Stimulated activated CD4-positive, alpha-beta T cell treated with anti-CD3 and anti-CD28 coated beads, Interleukin-1b, Interleukin-23, amount 100 ng/mL, for 48 hours (primary cell): ENCODE results near the gene GALNT18.

Experiments used
- DNase-seq: peaks from one replicate; pipeline ENCODE4 v3.0.0-alpha.2; 2020

Gene GALNT18

DNA sequence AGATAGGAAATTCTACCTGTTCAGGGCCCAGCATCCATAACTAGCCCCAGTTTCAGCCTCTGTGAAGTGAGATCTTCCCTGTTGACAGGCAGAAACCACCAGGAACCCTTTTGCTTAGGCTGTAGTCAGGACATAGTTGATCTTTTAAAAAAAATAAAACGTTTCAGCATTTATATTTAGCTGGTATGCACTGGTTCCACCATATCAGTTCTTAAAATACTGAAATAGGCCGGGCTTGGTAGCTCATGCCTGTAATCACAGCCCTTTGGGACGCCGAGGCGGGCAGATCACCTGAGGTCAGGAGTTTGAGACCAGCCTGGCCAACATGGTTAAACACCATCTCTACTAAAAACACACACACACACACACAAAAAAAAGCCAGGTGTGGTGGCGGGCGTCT lies 35.3 kb downstream of the GALNT18 start:
- DNase-seq, result no peak

DNA sequence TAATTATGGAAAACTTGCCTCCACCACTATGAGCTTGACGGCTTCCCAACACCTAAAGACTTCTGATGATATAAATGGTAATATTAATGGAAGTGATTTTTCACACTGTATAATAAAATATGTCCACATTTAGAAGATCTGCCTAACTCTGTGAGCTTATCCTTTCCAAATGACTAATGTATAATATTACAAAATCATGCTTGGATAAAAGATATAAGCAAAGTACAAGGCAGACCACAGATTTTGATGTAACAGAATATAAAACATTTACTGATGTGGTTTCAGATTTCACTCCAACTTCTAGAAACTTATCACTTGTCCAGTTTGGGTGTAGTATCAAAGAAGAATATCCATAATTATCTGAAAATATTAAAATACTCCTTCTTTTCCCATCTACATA lies 36.9 kb downstream of the GALNT18 start:
- DNase-seq, result no peak

DNA sequence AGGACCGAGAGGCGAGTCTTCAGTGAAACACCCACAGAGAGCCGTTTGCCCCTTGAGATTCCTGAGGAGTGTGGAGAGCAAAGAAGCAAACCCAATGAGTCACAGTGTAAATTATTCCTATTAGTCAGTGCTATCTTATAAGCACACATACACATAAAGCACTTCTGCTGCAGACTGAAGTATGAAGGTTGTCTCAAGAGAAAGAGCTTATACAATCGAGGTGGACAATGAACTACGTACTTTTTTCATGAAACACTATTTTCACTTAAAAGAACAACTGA lies 37.3 kb downstream of the GALNT18 start:
- no peak for DNase-seq

DNA sequence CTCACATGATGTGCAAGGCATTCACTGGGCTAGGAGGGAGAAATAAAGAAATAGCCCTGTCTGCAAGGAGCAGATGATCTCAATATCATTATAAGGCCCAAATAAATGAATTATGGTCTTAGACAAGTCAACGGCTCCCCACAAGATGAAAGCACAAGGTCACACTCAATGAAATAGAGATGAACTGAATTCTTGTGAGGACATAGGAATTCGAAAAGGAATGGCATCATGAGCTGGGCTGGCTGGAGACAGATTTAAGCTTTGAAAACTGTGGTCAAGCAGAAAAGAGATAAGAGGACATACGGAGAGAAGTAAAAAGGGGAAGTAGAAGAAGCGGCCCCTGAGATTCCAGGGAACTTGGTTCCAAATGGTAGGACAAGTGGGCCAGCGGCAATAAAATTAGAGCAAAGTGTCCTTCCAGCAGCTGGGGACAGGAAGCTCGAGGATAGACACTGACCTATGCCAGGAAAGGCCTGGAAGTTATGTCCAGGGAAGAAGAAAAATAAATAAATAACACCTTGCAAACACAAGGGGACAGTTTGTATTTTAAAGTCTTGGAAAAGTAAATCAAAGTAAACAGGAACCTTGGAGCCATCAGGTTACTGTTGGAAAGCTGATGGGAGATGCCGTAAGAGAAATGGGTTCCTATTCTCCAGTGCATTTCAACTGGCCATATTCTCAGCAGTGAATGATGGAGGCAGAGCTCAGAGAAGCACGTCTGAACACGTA lies 37.8 kb downstream of the GALNT18 start:
- DNase-seq, result no peak

DNA sequence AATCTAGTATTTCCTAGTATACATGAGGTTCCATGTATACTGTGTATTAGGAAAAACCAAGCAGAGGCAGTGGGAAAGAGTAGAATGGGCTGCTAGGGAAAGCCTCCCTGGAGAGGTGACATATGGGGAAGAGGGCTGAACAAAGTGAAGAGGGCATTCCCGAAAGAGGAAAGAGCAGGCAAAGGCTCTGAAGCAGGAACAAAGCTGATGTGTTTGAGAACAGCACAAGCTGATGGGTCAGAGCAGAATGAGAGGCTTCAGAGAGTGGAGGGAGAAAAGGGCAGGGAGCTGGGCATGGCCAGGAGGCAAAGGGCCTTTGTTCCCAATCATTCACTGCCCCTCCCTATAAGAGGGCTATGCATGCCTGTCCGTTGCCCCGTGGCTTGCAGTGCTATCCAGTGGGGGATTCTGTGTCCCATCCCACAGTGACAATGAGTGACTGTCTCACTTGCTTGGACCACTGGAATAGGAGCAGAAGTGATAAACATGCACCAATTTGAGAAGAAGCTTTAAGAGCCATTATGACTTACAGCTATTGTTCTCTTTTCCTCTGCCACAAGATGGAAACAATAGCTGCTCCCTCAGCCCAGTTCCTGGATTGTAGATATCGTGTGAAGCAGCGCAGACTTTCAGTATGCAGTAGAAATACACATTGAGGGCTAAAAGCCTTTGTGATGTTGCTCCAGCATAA lies 39.6 kb downstream of the GALNT18 start:
- no peak for DNase-seq

DNA sequence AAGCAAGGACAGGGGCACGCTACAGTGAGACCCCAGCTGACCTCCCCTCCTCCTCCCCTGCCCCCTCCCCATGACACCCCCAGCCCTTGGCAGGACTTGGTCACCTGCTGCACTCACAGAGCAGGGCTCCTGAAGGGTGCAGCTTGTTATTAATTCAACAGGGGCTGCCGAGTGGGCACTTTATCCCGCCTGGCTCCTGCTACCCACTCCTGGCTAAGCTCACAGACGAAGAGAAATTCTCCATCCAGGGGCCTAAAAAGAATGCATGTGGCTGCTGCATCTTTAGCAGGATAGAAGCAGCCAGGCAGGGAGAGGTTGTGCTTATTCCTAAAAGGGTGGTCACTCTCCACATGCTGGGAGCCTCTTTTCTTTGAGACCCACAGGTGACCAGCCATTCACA lies 40.3 kb downstream of the GALNT18 start:
- no peak for DNase-seq

DNA sequence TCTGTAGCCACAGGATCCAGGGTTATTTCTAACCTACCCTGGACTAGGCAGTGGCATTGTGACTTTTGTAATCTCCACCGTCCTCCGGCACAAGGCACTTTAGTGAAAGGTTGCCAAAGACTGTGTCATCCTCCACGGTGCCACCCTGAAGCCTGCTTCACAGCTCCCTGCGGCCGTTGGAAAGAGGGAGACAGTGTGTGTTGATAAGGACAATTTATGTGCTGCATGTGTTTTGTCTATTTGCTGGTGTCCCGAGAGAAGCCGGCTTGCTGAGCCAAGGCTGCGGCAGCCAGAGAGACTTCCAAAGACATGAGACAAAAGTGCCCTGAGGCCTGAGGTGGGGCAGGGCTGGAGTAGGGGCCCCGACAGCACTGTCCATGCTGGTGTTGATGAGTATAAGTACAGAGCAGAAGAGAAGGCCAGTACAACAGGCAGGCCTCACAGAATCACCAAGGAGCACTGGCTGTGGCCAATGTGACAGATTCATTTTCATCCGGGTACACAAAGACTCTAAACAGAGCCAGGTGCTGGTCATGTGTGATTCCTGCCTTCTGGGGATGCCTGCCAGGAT lies 40.9 kb downstream of the GALNT18 start:
- no peak for DNase-seq

DNA sequence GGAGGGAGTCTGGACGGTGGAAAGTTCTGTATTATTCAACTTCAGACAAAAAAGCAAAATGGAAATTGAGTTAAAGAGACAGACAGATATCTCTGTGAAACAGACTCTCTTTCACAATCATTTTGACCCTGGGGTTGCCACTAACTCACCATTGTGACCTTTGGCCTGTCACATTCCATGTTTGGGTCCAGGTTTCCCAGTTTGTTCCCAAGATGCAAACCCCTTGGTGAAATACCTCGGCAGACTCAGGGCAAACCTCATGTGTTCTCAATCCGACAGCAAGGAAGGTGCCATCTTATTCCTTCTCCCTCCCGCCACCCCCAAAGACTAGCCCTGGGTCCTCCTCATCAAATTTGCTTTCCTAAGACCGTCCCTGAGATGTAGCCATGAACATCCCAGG lies 41.8 kb downstream of the GALNT18 start:
- DNase-seq, result no peak

DNA sequence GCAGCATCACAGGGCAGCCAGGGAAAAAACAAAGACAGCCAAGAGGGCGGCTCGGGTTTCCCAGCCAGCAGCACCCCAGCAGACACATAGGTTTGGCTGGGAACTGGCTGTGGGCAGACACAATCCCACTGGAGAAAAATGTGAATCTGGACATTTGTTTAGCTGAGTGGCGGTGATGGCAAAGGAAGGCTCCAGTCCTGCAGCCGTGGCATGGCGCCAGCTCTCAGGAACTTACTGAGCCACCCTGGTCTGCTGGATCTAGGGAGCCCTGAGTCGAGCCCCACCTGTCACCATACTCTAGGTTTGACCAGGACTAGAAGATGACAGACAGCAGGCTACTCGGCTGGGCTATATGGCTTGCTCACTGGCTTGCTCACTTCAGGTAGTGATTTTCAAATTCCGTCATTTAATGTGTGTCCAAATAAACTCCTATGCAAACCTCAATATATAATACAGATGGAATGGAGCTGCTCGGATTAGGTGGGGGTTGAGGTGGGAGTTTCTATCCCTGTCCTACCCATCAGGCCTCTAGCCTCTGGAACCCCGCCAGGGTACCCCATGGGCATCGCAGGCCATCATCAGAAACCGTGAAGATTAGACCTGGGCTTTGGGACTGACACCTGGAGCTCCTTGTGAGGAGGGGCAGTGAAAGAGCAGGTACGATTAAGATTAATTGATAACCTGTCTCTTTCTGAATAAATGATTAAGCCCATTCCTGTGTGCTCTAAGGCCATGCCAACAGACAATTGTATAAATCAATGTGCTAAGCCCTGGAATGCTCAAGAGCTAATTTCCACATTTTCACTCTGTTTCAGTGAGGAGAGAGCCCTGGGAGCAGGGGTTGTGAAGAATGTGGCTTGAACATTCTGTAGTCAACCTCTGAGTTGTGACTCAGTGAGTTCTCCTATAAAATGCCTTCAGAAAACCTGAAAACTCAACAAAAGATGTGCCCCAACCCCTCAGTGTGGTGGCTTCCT lies 42.5 kb downstream of the GALNT18 start:
- no peak for DNase-seq

DNA sequence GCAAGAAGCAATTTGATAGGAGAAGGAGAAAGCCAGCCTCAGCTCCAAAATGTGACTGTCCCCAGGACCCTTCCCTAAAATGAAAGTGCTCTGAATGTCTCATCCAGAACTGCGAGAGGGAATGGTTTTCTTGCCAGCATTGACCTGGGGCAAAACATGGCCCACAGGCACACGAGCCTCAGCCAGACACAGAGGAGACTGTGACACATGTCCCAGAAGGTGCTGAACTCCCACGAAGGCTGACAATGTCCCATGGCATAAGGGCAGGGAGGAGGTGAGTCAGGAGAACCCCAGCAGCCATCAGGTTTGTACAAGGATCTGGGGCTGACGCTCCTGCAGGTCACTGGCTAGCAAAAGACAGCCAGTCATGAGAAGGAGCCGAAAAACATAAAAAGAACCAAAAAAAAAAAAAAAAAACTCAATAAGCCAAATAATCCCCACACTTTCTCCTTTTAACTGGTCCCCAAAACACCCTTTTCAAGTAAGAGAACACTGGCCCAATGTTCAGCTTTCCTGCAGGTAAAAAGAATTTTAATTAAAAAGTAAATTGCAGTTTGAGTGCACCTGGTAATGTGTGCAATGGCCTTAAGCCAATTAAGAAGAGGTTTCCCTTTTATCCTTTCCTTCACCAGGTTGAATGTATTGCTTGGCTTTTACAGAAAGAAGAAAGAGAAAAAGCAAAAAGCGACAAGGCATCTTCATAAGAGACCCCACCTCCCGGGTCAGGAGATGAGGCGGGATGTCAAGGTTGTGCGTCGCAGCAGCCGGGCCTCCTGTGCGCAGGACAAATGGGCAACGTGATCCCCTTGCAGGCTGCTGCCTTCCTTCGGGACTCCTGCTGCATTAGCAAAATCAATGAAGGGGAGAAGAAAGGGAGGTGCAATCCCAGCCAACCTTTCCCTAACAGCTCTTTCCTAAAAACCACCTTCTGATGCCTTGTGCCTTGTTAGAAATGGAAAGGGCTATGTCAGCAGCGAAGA lies 43.6 kb downstream of the GALNT18 start:
- no peak for DNase-seq

DNA sequence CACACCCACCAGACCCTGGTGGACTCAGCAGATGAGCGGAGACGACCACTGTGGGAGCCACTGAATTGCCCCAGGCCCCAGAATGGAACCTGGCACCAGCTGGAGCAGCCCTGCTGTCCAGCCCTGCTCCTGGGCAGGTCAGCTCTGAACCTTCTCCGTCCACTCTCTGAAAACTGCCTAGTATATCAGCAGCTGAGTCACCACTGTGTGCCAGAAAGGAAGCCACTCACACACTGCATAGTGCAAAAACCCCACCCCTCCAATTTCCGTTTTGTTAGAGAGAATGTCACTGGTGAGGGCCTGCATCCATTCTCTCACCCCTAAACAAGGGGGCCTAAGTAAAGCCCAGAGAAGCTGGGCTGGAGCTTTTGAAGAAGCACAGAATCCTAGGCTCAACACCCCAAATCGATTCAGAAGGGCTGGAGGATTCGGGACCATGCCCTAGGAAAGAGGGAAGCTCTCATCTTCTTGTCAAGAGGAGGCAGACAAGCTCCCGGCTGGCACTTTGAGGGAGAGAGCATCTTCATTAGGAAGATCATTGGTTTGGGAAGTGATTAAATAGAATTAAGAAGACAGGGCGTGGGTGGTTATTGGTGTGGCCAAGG lies 44.5 kb downstream of the GALNT18 start:
- DNase-seq, result no peak

DNA sequence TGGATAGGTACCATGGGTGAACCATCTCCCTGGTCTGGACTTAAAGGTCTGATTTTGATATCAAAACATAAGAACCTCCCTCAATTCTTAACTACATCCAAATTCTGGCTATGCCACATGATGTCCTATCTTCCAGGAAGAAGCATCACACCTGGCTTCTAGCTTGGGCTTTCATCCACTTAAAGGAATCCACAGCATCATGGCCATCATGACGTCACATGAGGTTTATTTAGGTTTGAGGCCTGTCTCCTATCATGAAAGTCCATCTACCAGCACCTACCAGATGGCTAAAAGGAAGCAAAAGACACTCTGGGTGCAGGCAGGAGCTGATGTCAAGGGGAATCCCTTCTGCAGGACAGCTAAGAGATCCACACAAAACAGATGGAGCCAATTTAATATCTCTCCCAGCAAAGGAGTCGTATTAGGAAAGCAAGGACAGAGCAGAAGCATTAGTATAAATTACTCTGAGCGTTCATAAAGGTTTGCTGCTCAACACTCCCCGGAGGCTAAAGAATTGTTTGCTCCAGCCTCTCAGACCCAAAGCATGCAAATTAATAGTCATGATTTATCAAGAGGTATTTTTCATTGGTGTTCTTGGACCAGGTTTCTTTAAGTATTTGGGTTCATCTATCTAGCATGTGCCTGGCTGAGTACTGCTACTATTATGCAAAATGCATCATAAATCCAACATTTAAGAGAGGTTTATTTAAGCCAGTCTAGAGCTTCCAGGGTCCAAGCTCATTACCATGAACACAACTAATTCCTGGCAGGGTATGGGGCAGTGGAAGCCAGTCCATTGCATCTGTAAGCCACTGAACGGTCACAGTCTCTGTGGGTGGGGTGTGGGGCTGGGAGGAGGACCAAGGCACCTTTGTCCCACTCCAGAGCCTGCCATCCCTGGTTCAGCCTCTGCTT lies 47.2 kb downstream of the GALNT18 start:
- no peak for DNase-seq

DNA sequence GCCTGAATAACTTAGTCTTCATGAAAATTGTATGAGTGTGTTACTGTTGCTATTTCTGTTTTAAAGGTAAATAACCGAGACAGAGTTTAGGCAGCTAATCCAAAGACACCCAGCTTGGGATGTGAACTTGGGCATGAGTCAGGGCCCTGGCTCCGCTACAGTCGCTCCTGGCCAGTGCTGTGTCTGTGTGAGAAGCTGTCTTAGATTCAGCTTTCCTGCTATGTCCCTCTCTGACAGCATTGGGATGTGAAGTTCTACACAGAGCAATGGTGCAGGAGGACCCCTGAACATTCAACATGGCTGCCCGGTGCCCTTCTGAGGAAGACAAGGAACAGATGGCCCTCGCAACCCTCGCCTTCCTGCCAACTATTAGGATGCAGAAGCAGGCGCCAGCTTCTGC lies 49.4 kb downstream of the GALNT18 start:
- no peak for DNase-seq

DNA sequence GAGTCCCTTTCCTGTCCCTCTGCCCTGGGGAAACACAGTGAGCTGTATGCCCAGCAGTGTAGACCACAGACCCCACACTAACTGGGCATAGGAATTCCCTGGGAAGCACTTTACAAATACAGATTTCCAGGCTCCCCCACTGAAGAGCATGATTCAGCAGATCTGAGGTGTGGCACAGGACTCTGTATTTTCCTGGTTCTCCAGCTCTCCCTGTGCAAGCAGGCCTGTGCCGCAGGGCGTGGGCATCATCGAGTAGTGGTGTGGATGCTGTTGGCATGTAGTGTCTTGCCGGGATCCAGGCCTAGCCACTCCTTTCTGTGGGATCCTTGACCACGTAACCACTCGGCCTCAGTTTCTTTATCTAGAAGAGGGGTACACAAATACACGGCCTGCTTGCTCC lies 49.9 kb downstream of the GALNT18 start:
- no peak for DNase-seq

DNA sequence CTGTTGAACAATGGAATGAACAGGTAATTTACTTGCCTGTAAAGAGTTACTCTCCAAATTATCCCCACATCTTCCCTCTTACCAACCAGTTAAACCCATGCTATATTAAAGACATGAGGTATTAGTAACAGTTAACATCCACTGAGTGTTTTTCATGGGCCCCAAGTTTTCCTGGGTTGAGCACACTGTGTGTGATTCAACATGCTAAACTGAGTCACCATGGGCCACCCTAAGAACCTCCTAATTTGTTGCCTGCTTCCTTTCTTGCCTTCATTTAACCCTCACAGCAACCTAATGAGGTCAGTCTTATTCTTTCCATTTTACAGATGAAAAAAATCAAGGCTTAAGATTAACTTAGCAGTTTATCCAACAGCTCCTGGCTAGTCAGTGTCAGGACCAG lies 51.0 kb downstream of the GALNT18 start:
- peak; percentile 9 for DNase-seq

DNA sequence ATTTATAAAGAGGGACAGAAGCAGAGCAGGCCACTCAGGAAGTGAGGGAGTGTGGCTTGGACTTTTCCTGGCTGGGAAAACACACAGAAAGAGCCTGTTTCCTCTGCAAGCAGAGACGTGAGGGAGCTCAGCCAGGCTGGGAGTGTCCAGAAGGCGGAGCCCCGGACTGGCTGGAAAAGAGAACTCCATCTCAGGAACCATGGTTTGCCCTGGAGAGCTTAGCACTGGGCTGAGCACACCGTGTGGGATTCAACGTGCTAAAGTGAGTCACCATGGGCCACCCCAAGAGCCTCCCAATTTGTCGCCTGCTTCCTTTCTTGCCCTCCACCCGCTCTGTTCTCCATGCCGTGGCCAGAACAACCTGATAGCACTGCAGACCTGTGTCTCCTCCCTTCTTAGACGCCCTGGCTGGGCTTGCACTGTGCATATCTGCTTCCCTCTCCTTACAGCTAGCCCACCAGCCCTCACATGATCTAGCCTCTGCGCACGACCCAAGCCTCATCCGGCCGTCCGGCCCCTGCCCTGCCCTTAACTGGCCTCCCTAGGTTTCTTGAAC lies 51.8 kb downstream of the GALNT18 start:
- no peak for DNase-seq

DNA sequence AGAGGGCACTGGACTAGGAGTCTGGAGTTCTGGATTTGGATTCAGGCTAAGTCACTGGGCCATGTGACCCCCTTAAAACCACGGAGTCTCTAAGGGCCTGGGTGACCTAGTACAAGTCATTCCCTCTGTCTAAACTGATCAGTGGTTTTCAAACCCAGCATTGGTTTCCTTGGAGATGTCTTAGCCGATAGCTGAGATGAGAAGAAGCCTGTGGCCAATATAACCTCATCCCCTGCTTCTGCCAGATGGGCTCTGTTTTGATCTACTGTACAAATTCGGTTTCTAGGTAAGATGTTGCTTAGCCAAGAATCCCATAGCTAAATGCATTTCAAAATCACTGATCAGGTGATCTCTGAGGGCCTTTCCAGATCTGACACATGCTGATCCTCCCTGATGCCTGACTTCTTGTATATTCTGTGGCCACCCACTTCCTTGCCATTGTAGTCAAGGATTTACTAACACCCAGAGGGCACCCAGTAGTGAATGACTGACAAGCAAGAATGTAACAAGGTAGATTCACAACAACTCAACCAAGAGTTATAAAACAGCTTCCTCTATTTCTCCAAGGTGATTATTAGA lies 53.1 kb downstream of the GALNT18 start:
- DNase-seq, result no peak

DNA sequence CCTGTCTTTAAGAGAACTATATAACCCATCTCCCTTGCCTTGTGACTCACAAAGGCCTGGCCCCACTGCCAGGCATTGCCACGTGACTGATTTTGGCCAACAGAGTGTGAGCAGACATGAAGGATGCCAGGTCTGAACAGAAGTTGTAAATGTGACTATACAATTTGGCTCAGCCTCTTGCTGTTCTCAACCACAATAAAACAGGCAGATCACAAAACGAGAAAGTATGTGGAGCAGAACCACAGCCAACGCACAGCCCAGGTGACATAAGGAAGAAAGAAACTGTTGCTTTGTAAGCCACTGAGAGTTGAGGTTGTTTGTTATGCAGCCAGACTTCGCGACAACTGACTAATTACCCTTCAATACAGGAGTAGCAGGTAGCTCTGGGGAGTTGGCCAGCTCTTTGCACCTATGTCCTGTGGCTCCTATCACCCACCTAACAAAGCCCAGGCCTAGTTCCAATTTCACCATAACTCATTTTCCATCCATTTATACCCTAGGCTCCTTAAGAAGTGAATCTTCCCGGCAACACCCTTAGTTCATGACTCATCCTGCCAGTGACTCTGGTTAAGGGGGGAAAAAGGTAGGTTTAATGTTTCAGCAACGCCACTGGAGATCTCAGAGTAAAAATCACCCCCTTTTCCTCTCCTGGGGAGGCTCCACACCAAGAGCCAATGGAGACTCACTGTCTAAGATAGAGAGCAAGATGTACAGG lies 53.7 kb downstream of the GALNT18 start:
- DNase-seq, result peak; percentile 45

DNA sequence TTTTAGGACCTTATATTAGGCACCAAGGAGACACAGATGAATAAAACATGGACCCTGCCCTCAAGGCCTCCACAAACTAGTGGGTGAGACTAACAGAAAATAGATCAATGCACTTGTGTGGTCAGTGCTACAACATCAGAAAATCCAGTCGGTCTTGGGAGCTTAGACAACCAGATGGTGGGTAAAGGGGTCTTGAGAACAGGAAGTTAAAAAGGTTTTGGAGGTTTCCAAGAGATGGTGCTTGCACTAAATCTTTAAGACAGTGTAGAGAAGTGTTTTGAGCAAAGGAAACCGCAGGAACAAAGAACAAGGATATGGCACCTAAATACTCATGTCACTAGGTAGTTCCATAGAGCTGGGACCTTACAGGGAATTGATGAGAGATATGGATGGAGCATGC lies 56.2 kb downstream of the GALNT18 start:
- no peak for DNase-seq
